ENCODE measurements around the gene SINHCAF.

- TF ChIP-seq, protein P1, sequence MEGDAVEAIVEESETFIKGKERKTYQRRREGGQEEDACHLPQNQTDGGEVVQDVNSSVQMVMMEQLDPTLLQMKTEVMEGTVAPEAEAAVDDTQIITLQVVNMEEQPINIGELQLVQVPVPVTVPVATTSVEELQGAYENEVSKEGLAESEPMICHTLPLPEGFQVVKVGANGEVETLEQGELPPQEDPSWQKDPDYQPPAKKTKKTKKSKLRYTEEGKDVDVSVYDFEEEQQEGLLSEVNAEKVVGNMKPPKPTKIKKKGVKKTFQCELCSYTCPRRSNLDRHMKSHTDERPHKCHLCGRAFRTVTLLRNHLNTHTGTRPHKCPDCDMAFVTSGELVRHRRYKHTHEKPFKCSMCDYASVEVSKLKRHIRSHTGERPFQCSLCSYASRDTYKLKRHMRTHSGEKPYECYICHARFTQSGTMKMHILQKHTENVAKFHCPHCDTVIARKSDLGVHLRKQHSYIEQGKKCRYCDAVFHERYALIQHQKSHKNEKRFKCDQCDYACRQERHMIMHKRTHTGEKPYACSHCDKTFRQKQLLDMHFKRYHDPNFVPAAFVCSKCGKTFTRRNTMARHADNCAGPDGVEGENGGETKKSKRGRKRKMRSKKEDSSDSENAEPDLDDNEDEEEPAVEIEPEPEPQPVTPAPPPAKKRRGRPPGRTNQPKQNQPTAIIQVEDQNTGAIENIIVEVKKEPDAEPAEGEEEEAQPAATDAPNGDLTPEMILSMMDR (IDR thresholded peaks at IDR 0.05): no peak
- TF ChIP-seq POLR2A (IDR thresholded peaks at IDR 0.05): no peak
- TF ChIP-seq POLR2AphosphoS5 (IDR thresholded peaks at IDR 0.05): no peak
Measured at GRCh38 chr12:31278832-31279231, 47.1 kb downstream of the SINHCAF start.
